ENCODE results near the gene HOPX. TPM values are rescaled to one million over a fixed set of nuclear protein-coding genes. Genes with fewer than 3 reads are reported as not detected.
"Not testable (repeated sequence)": the region's sequence is repeated elsewhere in the genome, so short reads cannot be mapped to it uniquely, and the experiment has no call there.

The HOPX gene
- total and polyA plus RNA-seq, 2 experiments from 2014 or later, result not detected

- DNase-seq (ENCODE audit: low spot score) (peak; percentile 5), ATAC-seq (peak; percentile 64)
- H3K4me1 Mint-ChIP-seq, result peaks cover 34% of the 10 kb centered on the region
- H3K4me3 ChIP-seq, result peak overlapping the region; percentile 43
- no peak for TF ChIP-seq JUNB (IDR thresholded peaks at IDR 0.05; ENCODE audit: unreplicated experiment)
- TF ChIP-seq ZNF114 (CRISPR knock-in tag; IDR thresholded peaks at IDR 0.05), result no peak
- no peak for TF ChIP-seq NANOG (IDR thresholded peaks at IDR 0.05; ENCODE audit: borderline replicate concordance)
- no peak for TF ChIP-seq ETS1 (IDR thresholded peaks at IDR 0.05)
- TF ChIP-seq CTCF (conservative IDR thresholded peaks at IDR 0.05; ENCODE audit: low read depth in 2 of 2), result no peak
- TF ChIP-seq EZH2phosphoT487 (IDR thresholded peaks at IDR 0.05; ENCODE audit: unreplicated experiment), result no peak
- no peak for TF ChIP-seq ZNF331 (CRISPR knock-in tag; IDR thresholded peaks at IDR 0.05; ENCODE audit: low read depth)
- TF ChIP-seq POLR2AphosphoS5 (IDR thresholded peaks at IDR 0.05; ENCODE audit: low read depth), result no peak
- peaks cover 27% of the 10 kb centered on the region for H3K4me1 ChIP-seq (ENCODE audit: insufficient read depth)
- H3F3A ChIP-seq (replicated peaks; ENCODE audit: low read depth), result no peaks in the 10 kb centered on the region
- no peaks in the 10 kb centered on the region; the same call in 2 of the 3 replicates for H3K36me3 Mint-ChIP-seq (ENCODE audit: low read depth)
- H3K36me3 ChIP-seq (ENCODE audit: insufficient read depth), result no peaks in the 10 kb centered on the region
- no peak overlapping the region for H2AFZ ChIP-seq
- no peaks in the 10 kb centered on the region for H3K9me2 ChIP-seq (ENCODE audit: insufficient read depth)
- H3K4me2 ChIP-seq, result peak overlapping the region; percentile 74
- H3K4me3 Mint-ChIP-seq, result peak overlapping the region; percentile 66
- no peak overlapping the region for H3K27ac ChIP-seq (ENCODE audit: low read depth)
- H3K9me3 Mint-ChIP-seq, result peaks cover 7% of the 10 kb centered on the region; the same call in 2 of the 3 replicates
- peaks cover 60% of the 10 kb centered on the region for H3K27me3 Mint-ChIP-seq (ENCODE audit: insufficient read depth, low read depth, poor library complexity)
- no peak overlapping the region for H3K27ac Mint-ChIP-seq
- H4K20me1 ChIP-seq (replicated peaks; ENCODE audit: insufficient read depth), result no peaks in the 10 kb centered on the region; the same call in 1 of the 2 replicates
- no peaks in the 10 kb centered on the region for H3K79me2 ChIP-seq (replicated peaks; ENCODE audit: insufficient read depth)
- H3K27me3 ChIP-seq (ENCODE audit: insufficient read depth), result peaks cover 96% of the 10 kb centered on the region
Observed at GRCh38 chr4:56606385-56606784, 74.7 kb downstream of the HOPX start.

- not testable (repeated sequence) for H3K27ac Mint-ChIP-seq
- H3K4me3 ChIP-seq, result peak overlapping the region; percentile 43
- peak; percentile 91 for DNase-seq (ENCODE audit: low spot score)
Observed at GRCh38 chr4:56605464-56605863, 75.6 kb downstream of the HOPX start.

More at GRCh38 chr4:56605464-56605863, 75.6 kb downstream of the HOPX start:
- H3K27me3 ChIP-seq (ENCODE audit: insufficient read depth), result peaks cover 96% of the 10 kb centered on the region
- H4K20me1 ChIP-seq (replicated peaks; ENCODE audit: insufficient read depth); H3K27ac ChIP-seq (ENCODE audit: low read depth); H2AFZ ChIP-seq; H3F3A ChIP-seq (replicated peaks; ENCODE audit: low read depth); H3K79me2 ChIP-seq (replicated peaks; ENCODE audit: insufficient read depth); H3K36me3 Mint-ChIP-seq (ENCODE audit: low read depth); H3K9me2 ChIP-seq (ENCODE audit: insufficient read depth); H3K9me3 Mint-ChIP-seq; H3K36me3 ChIP-seq (ENCODE audit: insufficient read depth): not testable (repeated sequence)
- Mint-ChIP-seq H3K4me3 (peak overlapping the region; percentile 66; the same call in 2 of the 3 replicates), H3K4me1 (peaks cover 34% of the 10 kb centered on the region), H3K27me3 (ENCODE audit: insufficient read depth, low read depth, poor library complexity) (peaks cover 62% of the 10 kb centered on the region)
- H3K4me1 ChIP-seq (ENCODE audit: insufficient read depth), result peaks cover 27% of the 10 kb centered on the region
- ATAC-seq, result peak; percentile 96
- peak overlapping the region; percentile 74 for H3K4me2 ChIP-seq
- TF ChIP-seq NANOG (IDR thresholded peaks at IDR 0.05; ENCODE audit: borderline replicate concordance), result peak; percentile 78; the same call in 1 of the 2 replicates
- TF ChIP-seq POLR2AphosphoS5 (IDR thresholded peaks at IDR 0.05; ENCODE audit: low read depth), result 0 out of 2 replicates have a peak, but pooled peaks have one; percentile 26
